Measurements from ENCODE around the gene TLE1. TPM values are rescaled to one million over a fixed set of nuclear protein-coding genes. Genes with fewer than 3 reads are reported as not detected.

The TLE1 gene
- total and polyA plus RNA-seq, 9 of the 15 experiments (the other 6 are each of a cell fraction or from before 2014, with no cell fraction given), result 0.11 TPM; not detected in 8

GRCh38 chr9:81562231-81563019 lies 126.9 kb downstream of the TLE1 start (continued):
- TF ChIP-seq, protein P1, sequence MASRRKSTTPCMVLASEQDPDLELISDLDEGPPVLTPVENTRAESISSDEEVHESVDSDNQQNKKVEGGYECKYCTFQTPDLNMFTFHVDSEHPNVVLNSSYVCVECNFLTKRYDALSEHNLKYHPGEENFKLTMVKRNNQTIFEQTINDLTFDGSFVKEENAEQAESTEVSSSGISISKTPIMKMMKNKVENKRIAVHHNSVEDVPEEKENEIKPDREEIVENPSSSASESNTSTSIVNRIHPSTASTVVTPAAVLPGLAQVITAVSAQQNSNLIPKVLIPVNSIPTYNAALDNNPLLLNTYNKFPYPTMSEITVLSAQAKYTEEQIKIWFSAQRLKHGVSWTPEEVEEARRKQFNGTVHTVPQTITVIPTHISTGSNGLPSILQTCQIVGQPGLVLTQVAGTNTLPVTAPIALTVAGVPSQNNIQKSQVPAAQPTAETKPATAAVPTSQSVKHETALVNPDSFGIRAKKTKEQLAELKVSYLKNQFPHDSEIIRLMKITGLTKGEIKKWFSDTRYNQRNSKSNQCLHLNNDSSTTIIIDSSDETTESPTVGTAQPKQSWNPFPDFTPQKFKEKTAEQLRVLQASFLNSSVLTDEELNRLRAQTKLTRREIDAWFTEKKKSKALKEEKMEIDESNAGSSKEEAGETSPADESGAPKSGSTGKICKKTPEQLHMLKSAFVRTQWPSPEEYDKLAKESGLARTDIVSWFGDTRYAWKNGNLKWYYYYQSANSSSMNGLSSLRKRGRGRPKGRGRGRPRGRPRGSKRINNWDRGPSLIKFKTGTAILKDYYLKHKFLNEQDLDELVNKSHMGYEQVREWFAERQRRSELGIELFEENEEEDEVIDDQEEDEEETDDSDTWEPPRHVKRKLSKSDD (conservative IDR thresholded peaks at IDR 0.05; ENCODE audit: low read length), result no peak

GRCh38 chr9:81560851-81561732 lies 128.3 kb downstream of the TLE1 start:
- Histone ChIP-seq H3K27ac (ENCODE audit: extremely low read depth, low read depth, low read length) (no peak overlapping the region), H3K4me2 (ENCODE audit: insufficient read depth, low read length) (no peak overlapping the region)
- in situ Hi-C loops (cut with MboI), result no loop called here

More at GRCh38 chr9:81560851-81561732, 128.3 kb downstream of the TLE1 start:
- no peak for FAIRE-seq
- H4K20me1 ChIP-seq (replicated peaks; ENCODE audit: control insufficient read depth, insufficient read depth, low read length), result no peaks in the 10 kb centered on the region
- no peaks in the 10 kb centered on the region for H3K36me3 ChIP-seq (ENCODE audit: control insufficient read depth, insufficient read depth, low read length)
- no peaks in the 10 kb centered on the region for H3K9me3 ChIP-seq (replicated peaks; ENCODE audit: control insufficient read depth, insufficient read depth, low read depth, low read length)
- ATAC-seq, result no peak
- 0% methylated on average over 12 of the region's 13 CpGs for WGBS (ENCODE audit: insufficient coverage, low coverage, missing lambda C conversion rate)
- CTCF ChIA-PET (ENCODE audit: low intra/inter-chr PET ratio), result no interaction called here
- H3K9me1 ChIP-seq (ENCODE audit: control insufficient read depth, insufficient read depth, low read length), result no peaks in the 10 kb centered on the region
- no TSS peak for BruUV-seq (replicated peaks)
- H3K79me2 ChIP-seq (ENCODE audit: control insufficient read depth, insufficient read depth, low read length), result no peaks in the 10 kb centered on the region
- H3K27me3 ChIP-seq (ENCODE audit: control insufficient read depth in 2 of 2, insufficient read depth in 2 of 2, low read length in 2 of 2), result no peaks in the 10 kb centered on the region
- H3K4me3 ChIP-seq, result no peak overlapping the region
- H2AFZ ChIP-seq (ENCODE audit: low read depth, low read length), result no peak overlapping the region
- no peaks in the 10 kb centered on the region for H3K4me1 ChIP-seq (replicated peaks in 1 of 2; ENCODE audit: control insufficient read depth in 2 of 2, insufficient read depth in 2 of 2, low read length in 2 of 2)
- no peak for TF ChIP-seq ZSCAN32 (CRISPR knock-in tag; IDR thresholded peaks at IDR 0.05)
- no peak for TF ChIP-seq TFAM (CRISPR knock-in tag; conservative IDR thresholded peaks at IDR 0.05)
- no peak for TF ChIP-seq TEAD1 (CRISPR knock-in tag; IDR thresholded peaks at IDR 0.05)
- no peak for DNase-seq (ENCODE audit: extremely low read depth in 1 of 4, low spot score in 3 of 4)
- intact Hi-C loops (cut with micrococcal nuclease), result no loop called here
- H3K9ac ChIP-seq (ENCODE audit: insufficient read depth in 1 of 2, low read depth in 2 of 2, low read length in 2 of 2), result no peak overlapping the region
- POLR2A ChIA-PET, result no interaction called here
